ENCODE results near the gene ZNF134. TPM values are rescaled to one million over a fixed set of nuclear protein-coding genes. Genes with fewer than 3 reads are reported as not detected.

The ZNF134 gene
- total and polyA plus RNA-seq, 3 donors from 2014 or later: 11.2 to 41.7 (median 37.6) TPM

DNA sequence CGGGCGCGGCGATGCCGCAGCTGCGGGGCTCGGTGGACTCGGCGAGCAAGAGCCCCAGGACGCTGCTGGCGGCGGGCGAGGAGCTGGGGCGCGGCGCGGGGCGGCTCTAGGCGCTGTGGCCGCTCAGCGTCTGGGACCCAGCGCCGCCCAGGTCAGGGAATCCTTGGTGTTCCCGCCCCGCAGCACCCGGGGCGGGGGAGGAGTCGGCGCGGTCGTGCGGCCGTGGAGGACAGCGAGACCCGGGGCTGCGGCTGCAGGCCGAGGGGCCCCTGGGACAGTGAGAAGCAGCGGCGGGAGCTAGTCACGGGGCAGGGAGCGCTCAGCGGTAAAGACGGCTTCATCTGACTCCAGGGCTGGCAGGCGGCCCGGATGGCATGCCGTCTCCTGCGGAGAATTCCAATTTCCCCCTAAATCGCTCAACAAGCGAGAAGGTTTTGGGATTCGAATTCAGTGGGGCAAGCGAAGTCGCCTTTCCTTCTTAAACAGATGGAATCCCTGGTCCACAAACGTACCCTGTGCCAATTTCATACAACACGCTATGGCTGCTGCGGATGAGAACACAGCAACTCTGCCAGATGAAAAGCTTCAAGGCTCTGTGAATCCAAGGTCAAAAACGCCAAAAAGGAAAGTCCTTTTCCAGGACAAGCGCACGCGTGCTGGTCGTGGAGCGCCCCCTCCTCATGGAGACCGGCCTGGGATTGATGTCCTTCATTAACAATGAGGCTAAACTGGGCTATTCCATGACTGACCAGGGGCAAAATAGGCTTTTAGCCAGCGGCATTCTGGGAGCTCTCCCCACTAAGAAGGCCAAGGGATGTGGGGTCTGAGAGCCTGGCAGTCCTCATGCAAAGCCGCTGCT is 50.5 kb downstream of the ZNF134 start:
- intact Hi-C loops (cut with DNase I; ENCODE audit: low total_unique reads): no loop called here
- TF ChIP-seq, protein P1, sequence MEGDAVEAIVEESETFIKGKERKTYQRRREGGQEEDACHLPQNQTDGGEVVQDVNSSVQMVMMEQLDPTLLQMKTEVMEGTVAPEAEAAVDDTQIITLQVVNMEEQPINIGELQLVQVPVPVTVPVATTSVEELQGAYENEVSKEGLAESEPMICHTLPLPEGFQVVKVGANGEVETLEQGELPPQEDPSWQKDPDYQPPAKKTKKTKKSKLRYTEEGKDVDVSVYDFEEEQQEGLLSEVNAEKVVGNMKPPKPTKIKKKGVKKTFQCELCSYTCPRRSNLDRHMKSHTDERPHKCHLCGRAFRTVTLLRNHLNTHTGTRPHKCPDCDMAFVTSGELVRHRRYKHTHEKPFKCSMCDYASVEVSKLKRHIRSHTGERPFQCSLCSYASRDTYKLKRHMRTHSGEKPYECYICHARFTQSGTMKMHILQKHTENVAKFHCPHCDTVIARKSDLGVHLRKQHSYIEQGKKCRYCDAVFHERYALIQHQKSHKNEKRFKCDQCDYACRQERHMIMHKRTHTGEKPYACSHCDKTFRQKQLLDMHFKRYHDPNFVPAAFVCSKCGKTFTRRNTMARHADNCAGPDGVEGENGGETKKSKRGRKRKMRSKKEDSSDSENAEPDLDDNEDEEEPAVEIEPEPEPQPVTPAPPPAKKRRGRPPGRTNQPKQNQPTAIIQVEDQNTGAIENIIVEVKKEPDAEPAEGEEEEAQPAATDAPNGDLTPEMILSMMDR (IDR thresholded peaks at IDR 0.05): no peak
- DNase-seq: peak; percentile 79

DNA sequence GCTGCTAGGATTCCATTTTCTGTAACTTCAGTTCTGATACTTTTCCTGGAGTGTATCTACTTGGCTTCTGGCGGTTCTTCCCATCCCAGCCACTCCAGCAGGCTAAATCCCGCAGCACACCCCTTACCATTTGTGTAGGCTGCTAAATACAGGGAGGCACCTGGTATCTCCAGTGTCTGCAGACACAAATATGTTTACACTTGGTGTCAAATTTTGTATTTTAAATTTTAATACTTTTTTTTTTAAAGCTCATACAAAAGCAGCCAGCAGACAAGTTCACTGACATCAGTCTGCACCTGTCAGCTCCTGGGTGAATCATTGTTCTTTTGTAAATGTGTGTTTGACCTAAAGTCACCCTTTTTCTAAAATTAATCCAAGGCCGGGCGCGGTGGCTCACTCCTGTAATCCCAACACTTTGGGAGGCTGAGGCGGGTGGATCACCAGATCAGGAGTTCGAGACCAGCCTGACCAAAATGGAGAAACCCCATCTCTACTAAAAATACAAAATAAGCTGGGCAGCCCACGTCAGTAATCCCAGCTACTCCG is 51.3 kb downstream of the ZNF134 start:
- DNase-seq: no peak
- Histone ChIP-seq H3K4me1 (peaks cover 6% of the 10 kb centered on the region), H3K9me3 (no peaks in the 10 kb centered on the region), H3K27me3 (no peaks in the 10 kb centered on the region), H3K27ac (no peak overlapping the region), H3K4me3 (no peak overlapping the region), H3K36me3 (ENCODE audit: low read depth, missing control alignments) (no peaks in the 10 kb centered on the region)
- intact Hi-C loops (cut with DNase I; ENCODE audit: low total_unique reads): no loop called here
- 50 to 70% methylated on average over 9 of the region's 9 CpGs for WGBS, 2 donors
- TF ChIP-seq, protein P1 (IDR thresholded peaks at IDR 0.05): no peak
- TF ChIP-seq POLR2A (IDR thresholded peaks at IDR 0.05): no peak

More for the DNA sequence above, 50.5 kb downstream of the ZNF134 start:
- peaks cover 6% of the 10 kb centered on the region for H3K4me1 ChIP-seq
- H3K4me3 ChIP-seq: peak overlapping the region; percentile 39 to 52
- H3K27me3 ChIP-seq: no peaks in the 10 kb centered on the region
- 1% methylated on average over 44 to 56 of the region's 64 CpGs for WGBS, 2 donors
- no peaks in the 10 kb centered on the region for H3K36me3 ChIP-seq (ENCODE audit: low read depth, missing control alignments)
- H3K9me3 ChIP-seq: no peaks in the 10 kb centered on the region
- peak overlapping the region; percentile 4 to 11 for H3K27ac ChIP-seq

- peaks cover 6% of the 10 kb centered on the region for H3K4me1 ChIP-seq
- no peaks in the 10 kb centered on the region for H3K27me3 ChIP-seq
- 75 to 77% methylated on average over 1 of the region's 1 CpG for WGBS, 2 donors
- no peak for TF ChIP-seq POLR2A (IDR thresholded peaks at IDR 0.05)
- TF ChIP-seq, protein P1 (IDR thresholded peaks at IDR 0.05): no peak
- DNase-seq: no peak
- H3K4me3 ChIP-seq: no peak overlapping the region
- H3K36me3 ChIP-seq (ENCODE audit: low read depth, missing control alignments): no peaks in the 10 kb centered on the region
- no peaks in the 10 kb centered on the region for H3K9me3 ChIP-seq
- intact Hi-C loops (cut with DNase I; ENCODE audit: low total_unique reads): no loop called here
- H3K27ac ChIP-seq: no peak overlapping the region
Measured at GRCh38 chr19:57667228-57667627, 53.2 kb downstream of the ZNF134 start.

DNA sequence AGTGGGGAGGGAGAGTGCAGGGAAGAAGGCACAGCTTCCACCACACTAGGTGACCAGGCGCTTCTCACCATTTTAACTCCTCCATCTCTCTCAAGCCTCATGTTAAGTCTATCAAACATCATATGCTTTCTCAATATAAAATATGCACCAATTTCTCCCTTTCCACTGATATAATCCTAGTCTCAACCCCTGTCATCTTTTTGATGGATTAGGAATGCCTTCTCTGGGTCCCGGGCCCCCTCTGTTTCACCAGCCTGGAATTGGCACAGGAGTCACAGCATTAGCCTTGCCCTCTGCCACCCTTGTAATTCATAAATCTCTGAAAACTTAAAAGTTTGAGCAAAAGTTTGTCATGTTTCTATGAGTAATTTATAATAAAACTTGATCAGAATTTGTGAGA is 54.6 kb downstream of the ZNF134 start, which contains the start of gene ZSCAN4:
ZSCAN4 (plus strand) TSS at position 301 of the 400 bp plus-strand sequence. CDS start 7,211 bp downstream, outside the sequence.
- H3K27me3 ChIP-seq: no peaks in the 10 kb centered on the region
- peaks cover 6% of the 10 kb centered on the region for H3K4me1 ChIP-seq
- 83 to 98% methylated on average over 2 of the region's 2 CpGs for WGBS, 2 donors
- H3K27ac ChIP-seq: no peak within 1 kb of the TSS
- no peak for DNase-seq
- H3K36me3 ChIP-seq (ENCODE audit: low read depth, missing control alignments): no peaks in the 10 kb centered on the region
- TF ChIP-seq POLR2A (IDR thresholded peaks at IDR 0.05): no peak
- TF ChIP-seq, protein P1 (IDR thresholded peaks at IDR 0.05): no peak
- no peak within 1 kb of the TSS for H3K4me3 ChIP-seq
- intact Hi-C loops (cut with DNase I; ENCODE audit: low total_unique reads): no loop called here
- H3K9me3 ChIP-seq: no peaks in the 10 kb centered on the region

Data from testis (tissue), 3 donors.